NK-92 treated with Interleukin-12 subunit alpha and Interleukin-12 subunit beta, amount 100 ng/mL, for 24 hours (cell line): ENCODE measurements around the gene NAPEPLD.
"Not testable (repeated sequence)": the region's sequence is repeated elsewhere in the genome, so short reads cannot be mapped to it uniquely, and the experiment has no call there.

ENCODE experiments used
- DNase-seq: peaks from one replicate; lab custom pipeline; 2025; lab: John Stamatoyannopoulos, UW

The NAPEPLD gene

DNA sequence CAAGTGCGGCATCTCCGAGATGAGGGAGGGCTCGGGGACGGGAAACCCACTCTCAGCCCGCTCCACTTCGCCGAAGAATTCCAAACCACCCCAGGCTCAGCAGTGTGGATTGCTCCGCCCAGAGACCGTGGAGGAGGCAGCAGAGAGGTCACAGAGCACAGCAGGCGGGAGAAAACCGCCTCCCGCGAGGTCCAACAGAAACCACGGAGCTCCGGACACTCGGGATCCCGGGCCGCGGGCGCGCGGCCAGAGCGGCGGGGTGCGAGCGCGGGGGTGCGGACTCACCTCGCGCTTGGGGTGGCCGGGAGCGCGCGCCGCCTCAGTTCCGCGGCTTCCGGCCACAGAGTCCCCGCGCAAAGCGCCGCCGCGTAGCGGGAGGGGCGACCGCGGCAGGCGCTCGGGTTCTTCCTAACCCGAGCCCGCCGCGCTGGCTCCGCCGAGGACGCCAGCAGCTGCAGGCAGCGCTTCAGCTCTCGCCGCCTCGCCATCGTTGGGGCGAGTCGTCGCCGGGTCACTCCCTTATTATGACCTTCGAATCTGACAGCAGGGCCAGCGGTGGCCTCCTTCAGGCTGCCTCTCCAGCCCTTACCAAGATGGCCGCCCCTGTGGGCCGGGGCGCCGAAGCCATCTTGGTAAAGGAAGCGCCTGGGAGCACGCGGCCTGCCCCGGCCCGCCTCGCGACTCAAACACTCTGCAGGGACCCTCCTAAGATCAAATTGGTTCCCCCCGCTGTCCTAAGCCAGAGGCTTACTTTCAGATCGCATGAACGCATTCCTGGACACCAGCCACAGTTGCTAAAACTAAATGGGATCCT is at the start of gene NAPEPLD:
Gene NAPEPLD, minus strand, starts transcription at position 106 of the 814 bp plus-strand sequence. CDS start 20,323 bp downstream, outside the sequence.
- peak; percentile 22 for DNase-seq

DNA sequence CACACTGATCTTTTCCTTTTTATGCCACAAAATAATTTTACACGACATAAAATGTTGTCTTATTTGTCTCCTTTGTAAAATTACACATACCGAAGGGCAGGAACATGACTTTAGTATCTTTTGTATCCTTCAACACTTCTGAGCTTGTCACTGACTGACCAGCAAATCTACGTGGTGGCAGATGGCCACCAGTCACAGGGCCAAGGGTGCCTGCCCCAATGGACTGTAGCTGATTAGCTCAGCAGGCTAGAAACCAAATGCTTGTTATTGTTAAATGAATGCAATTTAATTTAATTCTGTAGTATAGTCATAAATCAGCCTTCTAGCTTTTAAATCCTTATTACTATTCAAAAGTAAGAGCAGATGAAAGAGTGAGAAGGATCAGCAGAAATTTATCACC is 49.2 kb upstream of the NAPEPLD start:
- not testable (repeated sequence) for DNase-seq

DNA sequence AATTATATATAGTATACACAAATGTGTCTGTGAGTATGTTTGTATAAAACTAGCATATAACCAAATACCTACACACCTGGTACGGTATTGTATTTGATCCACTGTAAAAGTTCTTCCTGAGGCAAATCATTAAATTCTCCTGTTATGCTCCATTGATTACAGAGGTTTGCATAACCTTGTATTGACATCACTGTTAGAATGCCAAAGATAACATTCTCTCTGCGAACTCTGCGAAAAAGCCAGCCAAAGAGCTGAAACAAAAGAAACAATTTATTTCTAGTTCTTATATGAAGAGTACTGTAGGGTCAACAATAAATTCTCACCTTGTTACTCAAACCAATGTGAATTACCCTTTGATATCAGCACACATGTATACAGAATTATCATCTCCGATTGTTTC is 46.5 kb upstream of the NAPEPLD start:
- DNase-seq: not testable (repeated sequence)

DNA sequence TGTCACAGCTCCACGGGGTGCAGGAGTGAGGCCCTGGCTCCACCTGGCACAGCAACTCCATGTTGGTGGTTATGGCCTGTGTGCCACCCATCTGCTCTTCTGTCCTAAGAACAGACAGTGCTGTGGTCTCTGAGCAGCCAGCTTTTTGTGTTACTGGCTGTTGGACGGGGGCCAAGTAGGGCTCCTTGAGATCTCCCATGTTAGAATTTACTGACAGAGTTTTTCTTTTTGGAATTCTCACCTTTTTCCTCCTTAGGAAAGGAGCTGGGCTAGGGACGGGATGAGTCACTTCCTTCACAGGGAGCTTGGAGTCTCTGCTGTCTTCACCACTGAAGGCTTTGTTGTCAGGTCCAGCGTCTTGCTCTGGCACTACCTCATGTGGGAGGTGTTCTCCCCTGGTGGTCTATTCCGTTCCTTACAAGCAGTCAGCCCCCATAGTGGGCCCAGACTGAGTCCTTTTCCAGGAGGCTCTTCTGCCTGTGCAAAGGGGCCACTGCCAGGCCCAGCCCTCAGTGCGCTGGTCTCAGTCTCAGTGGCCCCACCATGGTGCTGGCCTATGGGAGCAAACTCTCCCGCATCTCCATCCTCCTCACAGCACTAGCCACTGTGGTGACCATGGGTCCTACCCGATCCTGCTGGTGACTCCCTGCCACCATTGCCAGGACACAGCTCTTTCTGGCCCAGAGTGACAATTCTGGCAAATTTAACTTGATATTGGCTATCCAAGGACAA is 23.7 kb upstream of the NAPEPLD start:
- not testable (repeated sequence) for DNase-seq

DNA sequence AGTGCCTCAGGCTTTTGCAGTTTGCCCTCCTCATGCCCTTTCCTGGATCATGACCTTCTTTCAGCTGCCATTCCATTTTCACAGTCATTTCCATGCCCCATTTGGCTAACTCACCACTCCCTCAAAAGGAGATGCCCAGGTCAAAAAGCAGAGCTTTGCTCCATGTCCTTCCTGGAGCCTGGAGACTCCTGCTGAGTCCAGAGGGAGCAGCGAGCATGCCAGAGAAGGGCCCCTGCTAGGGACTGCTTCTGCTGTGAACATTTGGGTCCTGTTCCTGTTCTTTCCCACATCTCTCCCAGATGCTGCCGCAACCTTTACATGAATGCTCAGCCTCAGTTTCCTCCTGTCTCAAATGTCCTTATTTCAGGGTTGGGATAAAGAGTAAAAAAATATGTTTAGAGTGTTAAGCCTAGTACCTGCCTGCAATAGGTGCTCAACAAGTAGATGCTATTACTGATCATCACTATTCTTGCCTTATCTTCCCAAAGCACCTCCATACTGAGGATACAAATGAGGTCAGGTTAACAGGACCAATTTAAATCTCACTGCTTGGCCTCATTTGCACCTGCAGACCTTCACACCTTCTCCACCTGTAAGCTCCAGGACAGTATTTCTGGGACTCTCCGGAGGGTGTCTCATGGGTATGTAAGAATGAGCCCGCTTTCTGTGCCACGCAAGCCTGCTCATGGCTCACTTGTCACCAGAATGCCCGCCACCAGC is 23.0 kb upstream of the NAPEPLD start:
- DNase-seq: not testable (repeated sequence)

DNA sequence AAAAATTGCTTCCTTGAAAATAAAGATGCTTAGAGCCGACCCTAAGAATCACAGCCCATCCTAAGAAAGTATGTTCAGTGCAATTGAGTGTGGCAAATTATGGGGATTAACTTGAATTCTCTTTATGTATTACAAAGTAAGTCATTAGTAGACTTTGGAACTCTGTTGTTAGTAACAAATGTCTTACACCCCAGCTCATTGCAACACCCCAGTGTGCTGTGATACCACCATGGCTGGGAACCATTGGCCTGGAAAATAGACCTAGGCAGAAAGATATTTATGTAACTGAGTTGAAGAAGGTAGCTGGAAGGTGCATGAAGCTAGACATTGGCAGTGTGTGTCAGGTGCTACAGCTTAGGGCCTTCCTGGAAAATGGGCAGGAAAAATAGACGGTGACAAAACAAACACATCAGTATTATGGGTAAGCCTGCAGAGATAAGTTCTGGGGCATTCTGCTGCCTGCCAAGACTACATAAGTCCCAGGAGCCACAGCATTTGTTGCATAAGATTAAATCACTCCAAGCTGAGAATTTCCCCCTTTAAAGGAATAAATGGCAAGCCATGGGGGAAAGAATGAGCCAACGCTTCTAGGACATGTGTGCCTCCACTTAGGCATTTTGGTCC is 18.1 kb upstream of the NAPEPLD start:
- DNase-seq: not testable (repeated sequence)

DNA sequence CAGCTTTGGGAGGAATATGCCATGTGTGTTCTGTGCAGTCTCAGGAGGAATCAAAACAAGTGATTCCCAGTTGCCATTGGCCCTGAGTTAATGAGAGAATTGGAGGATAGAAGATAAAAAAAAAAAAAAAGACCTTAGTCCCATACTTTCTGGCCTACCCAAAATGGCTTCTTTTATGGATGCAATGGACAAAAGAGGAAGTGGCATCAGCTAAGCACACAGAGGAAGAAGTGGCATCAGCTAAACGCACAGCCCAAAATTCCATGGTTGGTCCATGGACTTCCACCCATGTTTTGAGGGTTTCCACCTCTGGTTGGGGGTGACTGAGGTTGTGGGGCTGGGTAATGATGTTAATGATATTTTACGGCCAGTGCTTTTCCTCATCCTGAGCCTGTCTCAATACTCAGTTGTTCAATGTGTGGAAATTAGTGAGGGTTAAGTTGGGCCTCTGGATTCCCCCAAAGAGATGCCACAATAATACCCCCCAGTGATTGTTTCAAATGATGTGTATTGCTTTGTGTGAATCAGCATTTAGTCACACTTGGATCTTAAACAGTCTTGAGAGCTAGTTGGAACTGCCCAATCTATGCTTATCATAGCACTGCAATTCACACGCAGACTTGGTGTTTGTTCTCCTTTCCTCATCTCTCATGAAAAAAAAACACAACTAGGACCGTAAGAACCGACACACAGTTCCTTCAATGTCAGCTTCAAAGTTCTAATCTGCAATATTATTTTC is 14.4 kb upstream of the NAPEPLD start:
- not testable (repeated sequence) for DNase-seq

DNA sequence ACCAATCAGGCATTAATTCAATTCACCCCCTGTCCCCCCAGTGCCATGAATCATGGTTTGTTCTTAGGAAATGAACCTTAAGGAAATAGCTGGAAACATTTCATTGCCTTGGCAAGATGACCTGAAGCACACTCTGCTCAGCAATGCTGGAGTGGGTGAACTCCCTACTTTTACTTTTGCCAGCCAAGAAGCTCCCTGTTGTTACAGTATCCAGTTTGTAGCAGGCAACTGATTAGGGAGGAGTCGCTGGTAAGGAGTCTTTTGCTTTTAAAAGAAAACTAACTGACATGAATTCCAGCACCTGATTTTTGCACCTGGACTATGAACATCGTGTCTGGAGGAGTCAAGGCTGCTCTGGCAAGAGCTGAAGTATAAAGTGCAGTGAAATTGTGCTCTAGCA is 13.7 kb upstream of the NAPEPLD start:
- DNase-seq: not testable (repeated sequence)

DNA sequence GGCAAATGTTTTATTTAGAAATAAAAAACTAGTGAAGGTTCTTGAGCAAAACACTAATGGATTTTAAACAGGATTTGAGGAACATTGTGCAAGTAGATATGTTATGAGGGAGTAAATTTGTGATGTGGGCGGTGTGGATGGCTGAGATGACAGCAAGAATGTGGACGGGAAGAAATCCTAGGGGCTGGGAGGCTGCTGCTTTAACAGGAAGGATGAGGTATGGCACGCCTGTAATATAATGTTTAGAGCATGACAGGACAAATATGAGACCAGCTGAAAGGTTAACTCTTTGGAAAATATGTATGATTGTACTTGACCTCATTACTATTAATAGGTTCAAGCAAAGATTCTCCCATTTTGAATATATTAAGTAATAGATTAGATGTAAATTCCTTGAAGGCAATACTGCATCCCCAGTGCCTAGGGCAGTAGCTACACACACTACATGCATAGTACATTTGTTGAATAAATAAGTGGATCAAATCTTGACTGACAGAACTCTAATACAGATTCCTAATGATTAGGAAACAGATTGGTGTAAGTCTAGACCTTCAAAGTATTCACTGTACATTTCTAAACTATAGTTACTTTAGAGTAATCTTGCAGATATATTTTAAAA is 13.2 kb upstream of the NAPEPLD start:
- not testable (repeated sequence) for DNase-seq

DNA sequence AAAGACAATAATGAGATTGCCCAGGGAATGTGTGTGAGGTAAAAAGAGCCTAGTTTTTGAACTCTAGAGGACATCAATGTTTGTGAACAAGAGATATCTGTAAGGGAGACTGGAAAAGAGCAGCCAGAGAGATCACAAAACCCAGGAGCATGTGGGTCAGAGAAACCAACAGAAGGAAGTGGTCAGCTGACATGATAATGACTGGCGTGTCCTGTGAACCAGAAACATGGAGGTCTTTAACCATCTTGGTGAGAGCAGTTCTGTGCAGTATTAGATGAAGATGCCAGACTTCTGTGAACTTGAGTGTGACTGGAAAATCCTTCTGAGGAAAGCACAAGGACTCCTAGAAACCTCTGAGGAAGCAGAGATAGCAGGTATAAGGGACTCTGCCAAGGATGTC is 10.2 kb upstream of the NAPEPLD start:
- not testable (repeated sequence) for DNase-seq

DNA sequence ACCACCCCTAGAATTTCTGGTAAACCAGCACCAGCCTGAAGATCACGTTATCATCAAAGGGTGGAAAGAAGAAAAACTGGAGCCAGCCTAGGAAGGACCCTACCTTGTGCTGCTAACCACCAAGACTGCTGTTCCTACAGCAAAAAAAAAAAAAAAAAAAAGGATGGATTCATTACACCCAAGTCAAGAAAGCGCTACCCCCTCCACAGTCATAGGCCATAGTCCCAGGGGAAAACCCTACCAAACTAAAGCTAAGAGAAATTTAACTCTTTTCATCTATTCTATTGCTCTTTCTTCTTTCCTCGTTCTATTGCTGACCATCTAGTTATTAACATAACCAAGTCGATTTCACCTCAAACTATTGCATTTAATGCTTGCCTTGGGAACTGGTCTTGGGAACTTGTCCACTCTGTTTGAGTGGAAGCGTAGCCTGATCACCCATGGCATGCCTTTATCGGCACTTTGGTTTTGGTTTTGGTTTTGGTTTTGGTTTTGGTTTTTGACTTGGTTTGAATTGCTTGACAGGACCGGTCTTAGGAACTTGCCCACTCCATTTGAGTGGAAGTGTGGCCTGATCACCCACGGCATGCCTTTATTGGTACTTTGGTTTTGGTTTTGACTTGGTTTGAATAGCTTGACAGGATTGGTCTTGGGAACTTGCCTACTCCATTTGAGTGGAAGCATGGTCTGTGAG is 6.6 kb upstream of the NAPEPLD start:
- not testable (repeated sequence) for DNase-seq

DNA sequence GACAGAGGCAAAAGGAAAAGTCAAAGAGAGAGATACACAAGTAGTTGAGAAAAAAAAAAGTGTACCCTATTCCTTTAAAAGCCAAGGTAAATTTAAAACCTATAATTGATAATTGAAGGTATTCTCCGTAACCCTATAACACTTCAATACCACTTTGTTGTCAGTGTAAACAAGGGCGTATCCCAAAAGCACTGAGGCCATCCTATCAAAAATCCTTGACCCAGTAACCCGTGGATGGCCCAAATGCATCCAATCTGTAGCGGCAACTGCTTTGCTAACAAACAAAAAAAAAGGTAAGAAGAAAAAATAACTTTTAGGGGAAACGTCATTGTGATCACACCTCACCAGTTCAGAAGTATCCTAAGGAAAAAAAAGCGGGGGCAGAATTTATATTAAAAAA is 5.1 kb upstream of the NAPEPLD start:
- DNase-seq: no peak

DNA sequence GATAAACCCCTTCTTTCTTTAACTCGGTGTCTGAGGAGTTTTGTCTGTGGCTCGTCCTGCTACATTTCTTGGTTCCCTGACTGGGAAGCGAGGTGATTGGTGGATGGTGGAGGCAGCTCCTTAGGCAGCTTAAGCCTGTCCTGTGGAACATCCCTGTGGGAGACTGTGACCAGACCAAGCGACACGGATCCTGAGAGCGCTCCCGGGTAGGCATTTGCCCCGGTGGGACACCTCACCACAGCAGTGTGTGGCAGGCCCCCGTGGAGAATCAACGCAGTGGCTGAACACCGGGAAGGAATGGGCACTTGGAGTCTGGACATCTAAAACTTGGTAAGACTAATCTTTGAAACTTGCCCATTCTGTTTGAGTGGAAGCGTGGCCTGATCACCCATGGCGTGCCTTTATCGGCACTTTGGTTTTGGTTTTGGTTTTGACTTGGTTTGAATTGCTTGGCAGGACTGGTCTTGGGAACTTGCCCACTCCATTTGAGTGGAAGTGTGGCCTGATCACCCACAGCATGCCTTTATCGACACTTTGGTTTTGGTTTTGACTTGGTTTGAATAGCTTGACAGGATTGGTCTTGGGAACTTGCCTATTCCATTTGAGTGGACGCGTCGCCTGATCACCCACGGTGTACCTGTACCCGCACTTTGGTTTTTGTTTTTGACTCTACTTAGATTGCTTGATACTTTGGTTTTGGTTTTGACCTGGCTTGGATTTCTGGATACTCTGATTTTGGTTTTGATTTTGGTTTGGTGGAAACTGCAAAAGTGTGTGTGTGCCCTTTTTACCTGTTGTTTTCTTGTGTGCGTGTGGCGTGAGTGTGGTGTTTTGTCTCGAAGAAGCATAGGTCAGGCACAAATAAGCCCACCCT is 4.1 kb upstream of the NAPEPLD start:
- not testable (repeated sequence) for DNase-seq

DNA sequence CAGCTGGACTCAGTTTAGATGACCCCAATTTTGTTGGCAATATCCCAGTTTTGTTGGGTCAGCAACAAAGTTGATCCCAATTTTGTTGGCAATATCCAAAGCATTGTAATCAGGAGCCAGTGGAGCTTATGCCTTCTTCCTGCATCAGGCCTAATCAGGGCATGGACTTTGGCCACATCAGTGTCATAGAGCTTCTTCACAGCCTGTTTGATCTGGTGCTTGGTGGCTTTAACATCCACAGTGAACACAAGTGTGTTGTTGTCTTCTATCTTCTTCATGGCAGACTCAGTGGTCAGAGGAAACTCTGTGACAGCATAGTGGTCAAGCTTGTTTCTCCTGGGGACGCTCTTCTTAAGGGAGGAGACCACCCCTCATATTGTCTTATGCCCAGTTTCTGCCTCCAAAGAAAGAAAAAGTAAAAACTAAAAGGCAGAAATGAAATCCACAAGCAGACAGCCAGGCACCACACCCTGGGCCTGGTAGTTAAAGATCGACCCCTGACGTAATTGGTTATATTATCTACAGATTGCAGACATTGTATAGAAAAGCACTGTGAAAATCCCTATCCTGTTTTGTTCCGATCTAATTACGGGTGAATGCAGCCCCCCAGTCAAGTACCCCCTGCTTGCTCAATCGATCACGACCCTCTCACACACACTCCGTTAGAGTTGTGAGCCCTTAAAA is 3.2 kb upstream of the NAPEPLD start:
- not testable (repeated sequence) for DNase-seq

DNA sequence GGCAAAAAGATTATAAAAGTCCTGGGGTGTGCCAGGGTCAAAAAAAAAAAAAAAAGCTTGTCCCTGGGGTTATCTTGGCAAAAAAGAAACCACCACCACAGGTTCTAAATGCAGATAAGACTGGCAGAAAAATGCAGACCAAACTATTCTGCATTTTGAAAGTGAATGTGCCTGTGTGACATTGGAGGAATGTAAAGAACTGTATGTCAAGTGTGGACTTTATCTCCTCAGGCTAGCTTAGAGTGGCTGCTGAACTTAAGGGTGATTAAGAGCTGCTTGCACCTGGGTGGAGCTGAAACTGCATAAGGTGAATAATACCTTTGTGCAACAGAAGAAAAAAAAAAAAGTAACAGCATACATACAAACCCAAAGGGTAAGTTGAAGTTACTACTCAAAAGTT is 1.3 kb upstream of the NAPEPLD start:
- DNase-seq: no peak

DNA sequence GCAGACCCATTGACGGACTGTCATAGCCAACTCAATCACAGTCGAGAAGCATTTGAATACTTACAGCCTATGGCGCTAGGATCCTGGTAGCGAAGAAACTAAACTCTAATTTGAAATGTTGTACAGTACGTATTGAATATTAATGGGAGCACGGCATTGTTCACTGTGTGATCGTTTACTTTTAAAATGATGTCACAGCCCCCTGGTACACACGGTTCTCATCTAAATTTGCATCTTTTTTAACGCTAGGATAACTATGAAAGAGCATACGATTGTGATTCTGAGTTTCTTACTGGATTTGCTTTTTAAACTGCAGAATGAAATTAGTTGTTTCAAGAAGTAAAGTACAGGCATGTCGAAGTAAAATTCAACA is 895 bp upstream of the NAPEPLD start:
- no peak for DNase-seq

DNA sequence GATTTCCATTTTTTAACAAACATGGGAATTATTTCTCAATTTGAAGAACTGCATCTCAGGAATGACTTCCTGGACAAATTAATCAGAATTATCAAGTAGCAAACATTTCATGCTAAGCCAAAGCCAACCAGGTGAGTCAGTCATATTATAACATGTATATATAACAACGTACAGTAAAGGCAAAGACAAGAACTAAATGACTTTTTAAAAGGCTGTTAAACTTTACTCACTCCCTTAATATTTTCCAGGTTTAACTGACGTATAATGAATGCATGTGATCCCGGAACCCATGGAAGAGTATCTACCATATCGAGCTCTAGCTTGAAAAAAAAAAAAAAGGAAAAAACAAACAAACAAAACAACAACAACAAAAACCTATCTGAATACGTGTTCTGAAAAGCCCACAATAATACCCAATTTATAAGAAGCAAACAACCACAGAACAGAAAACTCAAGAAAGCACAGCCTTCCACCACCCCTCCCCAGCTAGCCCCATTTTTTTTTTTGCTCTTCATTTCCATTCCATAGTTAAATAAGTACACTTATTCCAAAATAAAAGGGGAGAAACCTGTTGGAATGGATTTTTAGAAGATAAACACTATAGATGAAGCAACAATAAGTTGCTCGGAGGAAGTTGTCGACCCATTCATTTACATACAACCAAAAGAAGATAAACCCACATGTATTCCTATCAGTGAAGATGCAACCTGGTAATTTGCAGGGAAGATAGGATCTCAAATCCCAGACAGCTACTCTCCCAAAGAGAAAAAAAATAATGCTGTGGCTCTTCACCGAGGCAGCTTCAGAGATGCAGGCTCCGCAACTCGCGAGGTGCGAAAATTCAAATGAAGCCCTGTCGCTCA is 537 bp downstream of the NAPEPLD start:
- DNase-seq: no peak

DNA sequence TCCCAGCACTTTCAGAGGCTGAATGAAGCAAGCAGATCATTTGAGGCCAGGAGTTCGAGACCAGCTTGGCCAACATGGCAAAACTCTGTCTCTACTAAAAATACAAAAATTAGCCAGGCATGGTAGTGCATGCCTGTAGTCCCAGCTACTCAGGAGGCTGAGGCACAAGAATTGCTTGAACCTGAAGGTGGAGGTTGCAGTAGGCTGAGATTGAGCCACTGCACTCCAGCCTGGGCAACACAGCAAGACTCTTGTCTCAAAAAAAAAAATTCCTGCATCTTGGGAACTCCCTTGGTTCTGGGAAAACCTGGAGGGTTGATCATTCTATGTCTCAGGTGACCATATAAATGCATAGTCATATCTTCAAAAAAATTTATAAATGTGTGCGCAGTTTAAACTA is 4.1 kb downstream of the NAPEPLD start:
- DNase-seq: not testable (repeated sequence)
